ENCODE data around the gene ZNF827.

ZNF827 gene

DNA sequence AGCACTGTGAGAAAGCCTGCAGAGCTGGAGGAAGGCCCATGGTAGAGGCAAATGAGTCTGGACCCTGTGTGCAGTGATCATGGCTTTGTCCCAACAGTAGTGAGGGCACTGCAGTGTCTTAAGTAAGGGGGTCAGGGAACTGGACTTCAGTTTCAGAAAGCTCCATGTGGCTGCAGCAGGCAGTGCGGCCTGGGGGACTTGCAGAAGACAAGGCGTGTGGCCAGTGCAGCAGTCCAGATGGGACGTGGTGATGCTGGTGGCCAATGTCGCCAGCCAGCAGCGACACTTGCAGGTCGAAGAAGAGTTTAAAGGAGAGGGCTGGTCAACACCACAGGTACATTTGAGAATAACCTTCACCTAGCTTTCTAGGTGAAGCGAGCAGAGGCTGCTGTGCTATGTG, 113.4 kb downstream of the ZNF827 start:
- H3K4me3 ChIP-seq (ENCODE audit: low read depth, low read length) = no peak overlapping the region
- TF ChIP-seq CTCF (IDR thresholded peaks at IDR 0.05; ENCODE audit: low read depth, low read length) = no peak

DNA sequence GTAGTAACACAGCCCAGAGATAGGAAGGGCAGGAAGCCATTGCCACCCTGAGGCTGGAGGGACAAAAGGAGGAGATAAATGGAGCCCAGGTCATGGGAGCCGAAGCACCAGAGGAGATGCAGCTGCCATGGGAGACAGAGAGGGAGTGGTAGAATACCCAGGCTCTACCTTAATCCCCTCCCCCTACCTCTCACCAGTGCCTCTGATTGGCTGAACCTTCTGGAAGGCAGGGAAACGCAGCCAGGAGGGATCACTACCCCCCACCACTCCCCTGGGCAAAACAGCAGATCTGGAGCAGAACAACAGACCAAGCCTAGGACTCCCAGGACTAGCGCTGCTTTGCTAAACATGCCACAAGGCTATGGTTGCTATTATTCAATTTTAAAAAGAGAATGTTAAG, 114.2 kb downstream of the ZNF827 start:
- H3K4me3 ChIP-seq (ENCODE audit: low read depth, low read length) = no peak overlapping the region
- TF ChIP-seq CTCF (IDR thresholded peaks at IDR 0.05; ENCODE audit: low read depth, low read length) = no peak

DNA sequence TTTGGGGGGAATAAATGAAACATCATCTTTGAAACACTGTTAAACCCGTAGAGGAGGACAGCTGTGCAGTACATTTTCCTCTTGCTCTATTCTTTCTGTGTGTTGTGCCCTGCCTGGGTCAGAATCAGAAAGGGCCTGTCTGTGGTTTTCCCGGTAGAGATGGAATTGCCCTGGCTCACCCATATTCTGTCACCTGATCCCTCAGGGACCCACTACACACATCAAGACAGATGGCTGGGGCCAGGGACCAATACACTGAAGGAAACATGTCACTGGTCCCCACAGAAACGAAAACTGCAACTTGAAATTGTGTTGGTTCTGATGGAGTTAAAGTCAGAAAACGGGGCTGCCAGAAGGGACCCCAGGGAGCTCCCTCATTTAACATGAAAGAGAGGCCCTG, 114.9 kb downstream of the ZNF827 start:
- no peak overlapping the region for H3K4me3 ChIP-seq (ENCODE audit: low read depth, low read length)
- TF ChIP-seq CTCF (IDR thresholded peaks at IDR 0.05; ENCODE audit: low read depth, low read length) = no peak

GRCh38 chr4:145822581-145822980, 116.0 kb downstream of the ZNF827 start:
- TF ChIP-seq CTCF (IDR thresholded peaks at IDR 0.05; ENCODE audit: low read depth, low read length) = no peak
- H3K4me3 ChIP-seq (ENCODE audit: low read depth, low read length) = no peak overlapping the region

GRCh38 chr4:145822181-145822580, 116.4 kb downstream of the ZNF827 start:
- TF ChIP-seq CTCF (IDR thresholded peaks at IDR 0.05; ENCODE audit: low read depth, low read length) = no peak
- no peak overlapping the region for H3K4me3 ChIP-seq (ENCODE audit: low read depth, low read length)

- H3K4me3 ChIP-seq (ENCODE audit: low read depth, low read length) = no peak overlapping the region
- TF ChIP-seq CTCF (IDR thresholded peaks at IDR 0.05; ENCODE audit: low read depth, low read length) = no peak
Measured at GRCh38 chr4:145821766-145822165, 116.9 kb downstream of the ZNF827 start.

DNA sequence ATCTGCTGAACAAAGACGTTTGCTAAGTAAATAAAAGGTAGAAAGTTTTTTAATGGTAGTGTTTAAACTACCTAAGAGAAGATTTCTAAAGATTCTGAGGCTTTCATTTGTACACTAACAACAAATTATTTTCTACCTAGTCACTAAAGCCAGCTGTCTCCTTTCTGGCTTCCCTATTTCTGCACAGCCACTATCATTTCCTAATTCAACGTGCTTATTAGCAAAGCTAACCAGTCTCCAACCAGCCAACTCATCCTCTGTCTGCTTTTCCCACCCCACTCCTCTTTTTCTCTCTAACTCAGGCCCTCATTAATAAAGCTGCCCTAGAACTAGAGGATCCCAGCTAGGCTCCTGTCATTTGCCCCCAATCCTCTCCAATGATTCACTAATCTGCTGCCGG, 118.2 kb downstream of the ZNF827 start:
- no peak for TF ChIP-seq CTCF (IDR thresholded peaks at IDR 0.05; ENCODE audit: low read depth, low read length)
- H3K4me3 ChIP-seq (ENCODE audit: low read depth, low read length) = no peak overlapping the region

Measured in WI38 (cell line).